SU-DHL-6 (cell line): Measurements from ENCODE around the gene NUP155.
"Not testable (repeated sequence)": the region's sequence is repeated elsewhere in the genome, so short reads cannot be mapped to it uniquely, and the experiment has no call there.

Experiments
- H2AFZ ChIP-seq: fragments of 200-600 bp; sonication (generic); 2 replicates; pipeline ENCODE4 v1.6.1; 2014; ENCODE audit warnings: low read depth, mild to moderate bottlenecking, moderate library complexity, mixed read lengths, antibody characterized with exemption, low read length; ENCODE audit not compliant: severe bottlenecking
- H3F3A ChIP-seq: fragments of 200-600 bp; shearing (Covaris generic); 2 replicates; pipeline ENCODE4 v1.6.0; 2016; ENCODE audit warnings: antibody characterized with exemption, mild to moderate bottlenecking; ENCODE audit not compliant: insufficient read depth
- H3K27ac ChIP-seq: fragments of 200-600 bp; sonication (generic); 2 replicates; pipeline ENCODE4 v1.5.1; 2016; ENCODE audit warnings: low read depth, mild to moderate bottlenecking, low read length, moderate library complexity, mixed read lengths
- H3K27me3 ChIP-seq: fragments of 200-600 bp; sonication (generic), shearing (Covaris generic); 2 replicates; pipeline ENCODE4 v1.6.0; 2014; ENCODE audit warnings: mild to moderate bottlenecking, low read length
- H3K36me3 ChIP-seq: fragments of 200-600 bp; sonication (generic); 2 replicates; pipeline ENCODE4 v1.6.1; 2014; ENCODE audit warnings: mild to moderate bottlenecking, low read length, mixed read lengths
- H3K4me2 ChIP-seq: fragments of 300-600, 200-600 bp; shearing (Covaris generic), sonication (generic); 2 replicates; pipeline ENCODE4 v1.6.0; 2014; ENCODE audit warnings: low read length, low read depth, mild to moderate bottlenecking; ENCODE audit not compliant: poor library complexity, severe bottlenecking
- H3K4me3 ChIP-seq: fragments of 200-600 bp; sonication (generic); 2 replicates; pipeline ENCODE4 v1.5.1; 2014; ENCODE audit warnings: antibody characterized with exemption, low read length, mild to moderate bottlenecking, mixed read lengths; ENCODE audit not compliant: insufficient read depth, poor library complexity, severe bottlenecking
- H3K79me2 ChIP-seq: fragments of 200-600 bp; sonication (generic); 2 replicates; pipeline ENCODE4 v1.6.1; 2014; ENCODE audit warnings: mild to moderate bottlenecking, low read length, moderate library complexity; ENCODE audit not compliant: insufficient read depth
- H3K9ac ChIP-seq: fragments of 200-600 bp; sonication (generic); 2 replicates; pipeline ENCODE4 v1.7.0; 2014; ENCODE audit warnings: mild to moderate bottlenecking, low read length
- H3K9me2 ChIP-seq: fragments of 200-600 bp; sonication (generic); replicated peaks from 2 replicates; pipeline ENCODE4 v1.6.1; 2014; ENCODE audit warnings: low read length; ENCODE audit not compliant: insufficient read depth
- H3K9me3 ChIP-seq: fragments of 200-600 bp; sonication (generic); 2 replicates; pipeline ENCODE4 v1.6.1; 2014; ENCODE audit warnings: low read length, mixed read lengths; ENCODE audit not compliant: insufficient read depth
- H4K20me1 ChIP-seq: fragments of 200-600 bp; sonication (generic); 2 replicates; pipeline ENCODE4 v1.6.1; 2014; ENCODE audit warnings: low read depth, mild to moderate bottlenecking, antibody characterized with exemption, low read length, moderate library complexity, mixed read lengths
- CTCF ChIP-seq: fragments of 200-600 bp; sonication (generic); IDR thresholded peaks from one replicate; pipeline ENCODE4 v1.5.1; 2017; ENCODE audit warnings: antibody characterized with exemption, mild to moderate bottlenecking, low read length, moderate library complexity; ENCODE audit not compliant: insufficient read depth, poor library complexity, severe bottlenecking
- EZH2phosphoT487 ChIP-seq: fragments of 200-600 bp; sonication (generic), shearing (Covaris generic); conservative IDR thresholded peaks from 2 replicates; pipeline ENCODE4 v1.6.1; 2018; ENCODE audit warnings: mild to moderate bottlenecking, antibody characterized with exemption, low read length, moderate library complexity, mixed read lengths

Gene NUP155

DNA sequence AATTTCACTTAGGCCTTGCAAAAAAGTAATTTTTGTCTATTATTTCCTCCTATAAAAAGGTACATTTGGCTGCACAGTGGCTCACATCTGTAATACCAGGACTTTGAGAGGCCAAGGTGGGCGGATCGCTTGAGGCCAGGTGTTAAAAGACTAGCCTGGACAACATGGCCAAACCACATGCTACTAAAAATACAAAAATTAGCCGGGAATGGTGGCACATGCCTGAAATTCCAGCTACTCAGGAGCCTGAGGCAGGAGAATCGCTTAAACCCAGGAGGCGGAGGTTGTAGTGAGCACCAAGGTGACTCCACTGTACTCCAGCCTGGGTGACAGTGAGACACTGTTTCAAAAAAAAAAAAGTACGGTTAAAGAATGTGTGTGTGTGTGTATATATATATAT is 15.7 kb downstream of the NUP155 start:
- H3K36me3 ChIP-seq: peaks cover 30% of the 10 kb centered on the region
- H3K9ac ChIP-seq: no peak overlapping the region
- H2AFZ ChIP-seq: no peak overlapping the region
- H3K4me3 ChIP-seq: no peak overlapping the region
- H3K4me2 ChIP-seq: no peak overlapping the region
- no peak overlapping the region for H3K27ac ChIP-seq
- H3F3A ChIP-seq: no peaks in the 10 kb centered on the region
- H3K27me3 ChIP-seq: no peaks in the 10 kb centered on the region
- peaks cover 5% of the 10 kb centered on the region; the same call in 1 of the 2 replicates for H4K20me1 ChIP-seq
- no peaks in the 10 kb centered on the region for H3K9me2 ChIP-seq
- peaks cover 15% of the 10 kb centered on the region for H3K79me2 ChIP-seq
- no peaks in the 10 kb centered on the region for H3K9me3 ChIP-seq
- no peak for TF ChIP-seq CTCF
- TF ChIP-seq EZH2phosphoT487: no peak

- H3K9me3 ChIP-seq, H3F3A ChIP-seq, H2AFZ ChIP-seq, H3K27ac ChIP-seq, H3K4me2 ChIP-seq, H3K9me2 ChIP-seq, H3K4me3 ChIP-seq, H3K79me2 ChIP-seq, H3K27me3 ChIP-seq, H3K9ac ChIP-seq, H4K20me1 ChIP-seq: not testable (repeated sequence)
- peaks cover 26% of the 10 kb centered on the region; the same call in 1 of the 2 replicates for H3K36me3 ChIP-seq
Measured at GRCh38 chr5:37342741-37343140, 28.2 kb downstream of the NUP155 start.

- not testable (repeated sequence) for H2AFZ ChIP-seq, H4K20me1 ChIP-seq, H3K9ac ChIP-seq, H3F3A ChIP-seq, H3K27ac ChIP-seq, H3K9me3 ChIP-seq, H3K9me2 ChIP-seq, H3K4me2 ChIP-seq, H3K27me3 ChIP-seq, H3K4me3 ChIP-seq, H3K79me2 ChIP-seq
- H3K36me3 ChIP-seq: peaks cover 38% of the 10 kb centered on the region; the same call in 1 of the 2 replicates
Measured at GRCh38 chr5:37334754-37335153, 36.2 kb downstream of the NUP155 start.

GRCh38 chr5:37326536-37326935 is 44.4 kb downstream of the NUP155 start:
- Histone ChIP-seq H3K36me3 (peaks cover 58% of the 10 kb centered on the region), H3K27me3 (no peaks in the 10 kb centered on the region), H3K4me2 (no peak overlapping the region), H3K27ac (no peak overlapping the region), H3K4me3 (no peak overlapping the region), H2AFZ (no peak overlapping the region), H3K79me2 (no peaks in the 10 kb centered on the region), H3K9me2 (no peaks in the 10 kb centered on the region), H3F3A (0 out of 2 replicates have a peak, but pooled peaks cover 6% of the 10 kb centered on the region), H3K9ac (no peak overlapping the region), H4K20me1 (no peaks in the 10 kb centered on the region), H3K9me3 (no peaks in the 10 kb centered on the region)
- TF ChIP-seq CTCF (no peak), EZH2phosphoT487 (no peak)
